A673 (cell line): ENCODE results near the gene TARP.

Experiments
- CTCF ChIP-seq: fragments of 300-800, 200-600 bp; sonication (generic); conservative IDR thresholded peaks from 2 replicates; pipeline ENCODE4 v1.5.1; 2017; ENCODE audit warnings: low read depth, mild to moderate bottlenecking, antibody characterized with exemption, low read length, moderate library complexity, mixed read lengths
- EZH2 ChIP-seq: fragments of 200-600 bp; sonication (generic); IDR thresholded peaks from 2 replicates; pipeline ENCODE4 v1.6.1; 2017; ENCODE audit warnings: borderline replicate concordance, low read depth, mild to moderate bottlenecking, mixed read lengths, antibody characterized with exemption, low read length; ENCODE audit not compliant: poor library complexity, severe bottlenecking

- TF ChIP-seq EZH2 = no peak
- no peak for TF ChIP-seq CTCF
Measured at GRCh38 chr7:38280000-38280399, 6.6 kb upstream of the TARP start.
